GM19438 (cell line): ENCODE measurements around the gene TRIM34.
"Not testable (repeated sequence)": the region's sequence is repeated elsewhere in the genome, so short reads cannot be mapped to it uniquely, and the experiment has no call there.

Source experiments
- ATAC-seq: cut with Tn5 transposase; IDR thresholded peaks from one replicate; pipeline ENCODE4 v1.9.1; 2021; ENCODE audit warnings: low read depth; ENCODE audit not compliant: unreplicated experiment

Gene TRIM34

DNA sequence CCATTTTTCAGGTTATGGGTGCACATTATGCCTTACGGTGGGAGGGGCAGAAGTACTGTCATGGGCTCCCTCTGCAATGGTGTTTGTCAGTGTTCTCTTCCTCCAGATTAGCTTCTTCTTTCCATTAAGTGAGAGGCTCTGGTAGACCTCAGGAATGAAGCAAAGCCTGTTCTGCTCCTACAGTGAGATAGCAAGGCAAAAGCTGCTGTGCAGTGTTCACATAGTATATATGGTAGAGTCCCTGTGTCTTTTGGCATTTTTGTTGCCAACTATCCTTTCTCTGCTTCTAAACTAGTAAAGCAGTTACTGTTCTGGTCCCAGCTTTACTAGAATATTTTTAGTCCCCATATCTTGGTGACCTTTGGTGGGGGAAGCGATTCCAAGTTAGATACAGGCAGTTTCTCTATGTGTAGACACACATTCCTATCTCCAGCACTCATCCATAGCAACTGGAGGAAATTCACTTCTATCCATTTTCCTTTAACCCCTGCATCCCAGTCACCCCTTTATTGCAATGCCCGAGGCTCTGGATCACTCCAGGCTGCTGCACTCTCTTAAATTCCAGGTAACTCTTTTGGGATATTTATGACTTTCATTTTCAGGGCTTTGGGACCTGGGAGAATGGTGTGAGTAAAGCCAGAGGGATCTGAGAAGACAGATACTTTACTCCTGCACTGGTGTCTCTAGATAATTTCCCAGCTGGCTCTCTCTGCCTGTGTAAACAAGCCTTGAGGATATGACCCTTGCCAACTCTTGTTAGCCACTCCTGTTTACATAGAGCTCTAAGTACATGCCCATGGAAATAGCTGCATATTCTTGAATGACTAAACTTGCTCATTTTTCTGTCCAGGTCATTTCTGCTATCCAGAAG, 3.9 kb upstream of the TRIM34 start:
- no peak for ATAC-seq

- ATAC-seq: no peak
These were observed 3.2 kb upstream of the TRIM34 start for GRCh38 chr11:5621580-5621979.

- no peak for ATAC-seq
These were observed 2.0 kb upstream of the TRIM34 start for GRCh38 chr11:5622802-5623201.

DNA sequence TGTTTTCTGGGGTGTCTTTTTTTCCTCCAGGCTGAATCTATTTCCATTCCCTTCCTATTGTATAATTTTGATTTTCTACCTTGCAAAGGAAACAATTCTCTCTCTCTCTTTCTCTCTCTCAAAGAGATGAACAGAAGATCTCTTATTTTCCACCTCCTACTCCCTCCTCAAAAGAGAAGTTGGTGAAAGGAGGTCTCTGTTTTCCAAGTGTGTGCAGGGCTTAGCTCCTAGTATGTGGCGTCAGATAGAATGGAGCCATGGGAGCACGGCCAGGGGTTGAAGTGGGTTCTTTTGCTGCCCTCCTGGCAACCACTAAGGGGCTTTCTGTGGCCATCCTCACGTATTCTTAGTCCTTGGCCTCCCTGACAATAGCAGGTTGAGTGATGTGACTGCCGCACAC, 480 bp downstream of the TRIM34 start:
- no peak for ATAC-seq

DNA sequence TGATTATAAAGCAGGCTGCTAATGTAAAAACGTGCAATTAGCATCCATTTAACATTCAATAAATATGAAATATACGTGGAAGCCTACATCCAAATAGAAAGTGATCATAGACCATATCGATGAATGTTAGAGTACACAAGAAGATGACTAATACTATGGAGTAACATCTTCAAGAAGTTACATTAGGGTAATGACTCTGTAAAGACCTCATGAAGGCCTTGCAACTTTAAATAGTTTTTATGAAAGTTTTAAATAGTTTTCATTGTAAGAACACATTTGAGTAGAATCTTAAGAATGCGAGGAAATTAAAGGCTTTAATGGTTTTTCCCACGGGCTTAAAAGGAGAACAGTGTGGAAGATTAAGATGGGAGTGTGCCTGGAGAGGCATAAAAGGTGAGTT, 1.4 kb downstream of the TRIM34 start:
- no peak for ATAC-seq

GRCh38 chr11:5631417-5631816, 6.6 kb downstream of the TRIM34 start:
- no peak for ATAC-seq

DNA sequence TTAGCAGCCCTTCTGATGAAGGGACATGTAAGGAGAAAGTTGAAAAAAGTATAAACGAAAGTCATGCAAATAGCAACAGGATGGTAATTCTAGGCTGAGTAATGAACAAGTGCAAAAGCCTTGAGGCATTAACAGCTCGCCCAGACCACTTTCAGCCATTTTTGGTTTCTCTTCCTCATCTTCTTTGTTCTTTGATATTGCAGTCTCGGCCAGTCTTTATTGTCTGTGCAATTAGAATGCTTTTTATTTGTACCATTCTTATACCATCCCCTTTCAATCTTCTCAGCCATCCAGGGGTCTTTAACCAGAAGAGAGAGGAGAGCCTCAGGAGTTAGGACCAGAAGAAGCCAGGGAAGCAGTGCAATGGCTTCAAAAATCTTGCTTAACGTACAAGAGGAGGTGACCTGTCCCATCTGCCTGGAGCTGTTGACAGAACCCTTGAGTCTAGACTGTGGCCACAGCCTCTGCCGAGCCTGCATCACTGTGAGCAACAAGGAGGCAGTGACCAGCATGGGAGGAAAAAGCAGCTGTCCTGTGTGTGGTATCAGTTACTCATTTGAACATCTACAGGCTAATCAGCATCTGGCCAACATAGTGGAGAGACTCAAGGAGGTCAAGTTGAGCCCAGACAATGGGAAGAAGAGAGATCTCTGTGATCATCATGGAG, 7.3 kb downstream of the TRIM34 start:
- ATAC-seq: peak; percentile 94

- ATAC-seq: no peak
These were observed 15.2 kb downstream of the TRIM34 start for GRCh38 chr11:5639953-5640352.

GRCh38 chr11:5643585-5643984, 18.8 kb downstream of the TRIM34 start:
- no peak for ATAC-seq

- ATAC-seq: no peak
These were observed 21.3 kb downstream of the TRIM34 start for GRCh38 chr11:5646139-5646538.

DNA sequence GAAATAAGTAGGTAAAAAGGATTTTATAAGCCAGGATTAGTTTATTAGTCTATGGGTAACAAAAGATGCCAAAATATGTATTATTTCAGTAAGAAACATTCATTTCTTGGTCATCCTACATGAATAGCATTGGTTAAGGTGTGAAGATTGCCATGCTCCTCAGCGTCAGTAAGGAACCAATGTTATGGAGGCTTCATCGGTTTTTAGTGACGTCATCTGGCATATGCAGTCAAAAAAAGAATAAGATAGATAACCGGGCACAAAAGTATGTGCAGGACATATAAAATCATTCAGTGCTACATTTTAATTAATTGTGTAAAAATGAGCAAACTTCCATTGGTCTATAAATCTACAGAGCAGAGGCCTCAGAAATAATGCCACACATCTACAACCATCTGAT, 30.7 kb downstream of the TRIM34 start:
- no peak for ATAC-seq

DNA sequence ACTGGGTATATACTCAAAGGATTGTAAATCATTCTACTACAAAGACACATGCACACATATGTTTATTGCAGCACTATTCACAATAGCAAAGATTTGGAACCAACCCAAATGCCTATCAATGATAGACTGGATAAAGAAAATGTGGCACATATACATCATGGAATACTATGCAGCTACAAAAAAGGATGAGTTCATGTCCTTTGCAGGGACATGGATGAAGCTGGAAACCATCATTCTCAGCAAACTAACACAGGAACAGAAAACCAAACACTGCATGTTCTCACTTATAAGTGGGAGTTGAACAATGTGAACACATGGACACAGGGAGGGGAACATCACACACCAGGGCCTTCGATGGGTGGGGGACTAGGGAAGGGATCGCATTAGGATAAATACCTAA, 32.2 kb downstream of the TRIM34 start:
- ATAC-seq: not testable (repeated sequence)

DNA sequence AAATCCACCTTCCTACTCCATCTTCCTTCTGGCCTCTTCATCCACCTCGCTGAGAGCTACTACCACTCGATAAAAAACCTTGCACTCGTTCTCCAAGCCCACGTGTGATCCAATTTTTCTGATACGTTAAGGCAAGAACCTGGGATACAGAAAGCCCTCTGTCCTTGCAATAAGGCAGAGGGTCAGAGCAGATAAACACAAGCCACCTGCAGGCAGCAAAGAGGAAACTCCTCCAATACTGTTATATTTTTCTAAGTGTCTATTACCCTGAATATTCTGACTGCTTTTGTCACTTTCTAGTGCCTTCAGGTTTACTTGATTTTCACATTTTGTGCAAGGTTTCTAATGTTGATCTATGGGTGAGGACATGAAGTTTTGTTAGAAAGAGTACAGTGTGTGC, 33.5 kb downstream of the TRIM34 start:
- ATAC-seq: no peak

DNA sequence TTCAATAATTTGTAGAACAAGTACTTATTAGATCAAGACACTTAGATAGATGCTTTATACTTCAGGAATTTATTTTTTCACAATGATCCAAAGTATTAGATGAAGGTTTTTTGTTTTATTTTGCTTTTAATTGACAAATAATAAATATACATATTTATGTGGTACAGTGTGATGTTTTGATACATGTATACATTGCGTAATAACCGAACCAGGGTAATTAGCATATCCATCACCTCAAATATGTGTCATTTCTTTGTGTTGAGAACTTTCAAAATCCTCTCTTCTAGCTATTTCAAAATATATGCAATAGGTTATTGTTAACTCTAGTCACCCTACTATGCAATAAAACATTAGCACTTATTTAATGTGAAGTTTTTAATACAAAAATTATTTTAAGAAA, 38.7 kb downstream of the TRIM34 start:
- no peak for ATAC-seq

DNA sequence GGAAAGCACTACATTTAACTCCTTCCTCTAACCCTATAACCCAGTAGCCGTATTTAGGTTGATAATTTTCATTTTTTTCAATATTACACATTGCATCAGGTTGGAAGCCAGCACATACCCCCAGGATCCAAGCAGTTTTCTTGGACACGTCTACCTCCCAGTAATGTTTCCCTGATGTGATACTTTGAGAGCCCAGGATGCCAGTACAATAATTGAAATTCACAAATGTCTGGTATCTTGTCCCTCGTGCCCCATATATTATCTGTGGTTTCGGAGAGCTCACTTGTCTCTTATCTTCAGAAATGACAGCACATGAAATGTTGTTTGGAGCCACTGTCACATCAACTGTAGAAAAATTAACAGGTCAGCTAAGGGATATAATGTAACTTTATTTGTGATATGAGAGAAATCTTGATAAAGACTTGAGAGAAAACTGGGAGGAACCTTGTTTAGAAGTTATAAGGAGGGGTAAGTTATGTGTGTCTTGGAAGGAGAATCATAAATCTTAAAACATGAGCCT, 40.3 kb downstream of the TRIM34 start:
- no peak for ATAC-seq

- no peak for ATAC-seq
These were observed 41.1 kb downstream of the TRIM34 start for GRCh38 chr11:5665746-5666401.

DNA sequence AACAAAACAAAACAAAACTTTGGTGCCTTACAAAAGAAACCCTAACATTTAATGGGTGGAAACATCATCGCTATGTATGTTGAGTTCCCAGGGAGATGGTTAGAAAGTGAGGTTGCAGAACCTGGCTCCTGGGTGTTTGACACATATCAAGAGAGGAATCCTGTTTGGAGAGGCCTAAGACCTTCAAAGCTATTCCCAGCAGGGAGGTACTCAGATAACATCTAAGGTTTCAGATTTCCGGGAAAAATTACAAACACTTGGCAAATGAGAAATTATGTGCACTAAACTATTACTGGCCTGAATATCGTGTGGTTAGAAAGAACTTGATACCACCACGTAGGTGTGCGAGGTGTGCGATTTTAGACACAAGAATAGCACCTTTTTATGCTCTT, 41.6 kb downstream of the TRIM34 start:
- no peak for ATAC-seq

- ATAC-seq: no peak
These were observed 47.0 kb downstream of the TRIM34 start for GRCh38 chr11:5671831-5672230.

DNA sequence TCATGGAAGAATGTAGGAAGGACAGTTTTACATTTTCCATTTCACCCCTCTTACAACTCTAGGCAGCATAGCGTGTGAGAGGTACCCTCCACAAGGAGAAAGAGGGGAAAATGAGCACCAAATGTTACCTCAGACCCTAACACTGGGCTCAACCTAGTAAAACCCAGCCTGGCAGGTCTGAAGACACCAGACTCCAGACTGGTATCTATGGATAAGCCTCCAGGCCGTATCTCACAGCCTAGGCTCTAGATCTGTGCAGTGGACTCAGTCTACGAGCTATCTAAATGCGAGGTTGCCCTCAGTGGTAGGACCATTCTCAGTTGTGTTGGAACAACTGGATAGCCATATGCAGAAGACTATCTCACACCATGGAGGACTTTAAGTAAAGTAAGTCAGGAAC, 49.6 kb downstream of the TRIM34 start:
- ATAC-seq: no peak

GRCh38 chr11:5679811-5680210, 55.0 kb downstream of the TRIM34 start:
- no peak for ATAC-seq

- ATAC-seq: not testable (repeated sequence)
These were observed 58.2 kb downstream of the TRIM34 start for GRCh38 chr11:5682890-5683441.
